Lower leg skin (tissue), 4 donors: ENCODE measurements around the gene SMIM33. TPM values are rescaled to one million over a fixed set of nuclear protein-coding genes. Genes with fewer than 3 reads are reported as not detected.

Source experiments
- DNase-seq, 2 donors: peaks; one replicate each; pipeline ENCODE4 v3.0.0-alpha.2; 2019; ENCODE audit warnings: low spot score in 2 of 2
- H3K4me3 ChIP-seq: fragments of 200-600 bp; sonication (generic); 2 replicates; pipeline ENCODE4 v1.5.1; 2017; ENCODE audit warnings: mild to moderate bottlenecking, low read depth; ENCODE audit not compliant: poor library complexity, severe bottlenecking
- CTCF ChIP-seq, 3 donors: fragments of 450-650 bp; IDR thresholded peaks; one replicate each; pipeline ENCODE4 v1.5.1; 2016; ENCODE audit warnings: antibody characterized with exemption in 3 of 3, mild to moderate bottlenecking in 3 of 3, moderate library complexity in 2 of 3
- POLR2A ChIP-seq, 2 donors: fragments of 450-650 bp; IDR thresholded peaks; one replicate each; pipeline ENCODE4 v1.6.1; 2016 to 2017; ENCODE audit warnings: antibody characterized with exemption in 2 of 2, mild to moderate bottlenecking in 1 of 2, moderate library complexity in 1 of 2
- WGBS, 2 donors: methylation state at CpG; one replicate each; pipeline ENCODE4 v1.1.5; 2018; 5-methylcytosine and 5-hydroxymethylcytosine counted together
- intact Hi-C: fragments of 100-400 bp; cut with DNase I; formaldehyde crosslinking; loops from one replicate; pipeline ENCODE4 v1.15.0; 2023; ENCODE audit warnings: low total_unique reads
- total RNA-seq, 4 donors: library from RNA; depleted of rRNA; stranded (reverse); fragments of >200 nt; gene quantifications; one replicate each; pipeline ENCODE4 v1.1.0, GENCODE V29; 2016

The SMIM33 gene
- total RNA-seq = not detected

GRCh38 chr5:139470821-139471300 lies at the start of gene SMIM33:
Gene SMIM33 (plus strand): TSS chr5:139471004. CDS start chr5:139471122, 118 bp downstream.
- no peak within 1 kb of the TSS for H3K4me3 ChIP-seq
- TF ChIP-seq CTCF (IDR thresholded peaks at IDR 0.05) (no peak), POLR2A (IDR thresholded peaks at IDR 0.05) (no peak)
- WGBS, 2 donors = 49 to 64% methylated on average over 9 of the region's 9 CpGs
- no peak for DNase-seq
- intact Hi-C loops = no loop called here

- intact Hi-C loops = loop anchor here (2.0 kb wide), 1 partner anchor 90 kb away; no protein-coding TSS in a partner anchor
- TF ChIP-seq POLR2A (IDR thresholded peaks at IDR 0.05) (no peak), CTCF (IDR thresholded peaks at IDR 0.05) (peak in 1 of 3 donors; percentile 62)
- no peak overlapping the region for H3K4me3 ChIP-seq
- peak; percentile 34 to 68 for DNase-seq
- 43 to 46% methylated on average over 5 of the region's 5 CpGs for WGBS, 2 donors
Measured at GRCh38 chr5:139422307-139422893, 48.4 kb upstream of the SMIM33 start.

- no peak overlapping the region for H3K4me3 ChIP-seq
- TF ChIP-seq POLR2A (IDR thresholded peaks at IDR 0.05) (no peak), CTCF (IDR thresholded peaks at IDR 0.05) (no peak)
- DNase-seq = peak in 1 of 2 donors; percentile 2
- intact Hi-C loops = no loop called here
- WGBS, 2 donors = 84 to 90% methylated on average over 5 of the region's 5 CpGs
Measured at GRCh38 chr5:139425497-139425896, 45.3 kb upstream of the SMIM33 start.

- 82 to 87% methylated on average over 8 of the region's 8 CpGs for WGBS, 2 donors
- intact Hi-C loops = no loop called here
- no peak overlapping the region for H3K4me3 ChIP-seq
- TF ChIP-seq POLR2A (IDR thresholded peaks at IDR 0.05) (no peak), CTCF (IDR thresholded peaks at IDR 0.05) (no peak)
- peak in 1 of 2 donors; percentile 61 for DNase-seq
Measured at GRCh38 chr5:139426203-139426885, 44.5 kb upstream of the SMIM33 start.

- DNase-seq = no peak
- H3K4me3 ChIP-seq = no peak overlapping the region
- 84 to 87% methylated on average over 2 of the region's 2 CpGs for WGBS, 2 donors
- TF ChIP-seq CTCF (IDR thresholded peaks at IDR 0.05) (no peak), POLR2A (IDR thresholded peaks at IDR 0.05) (no peak)
- intact Hi-C loops = no loop called here
Measured at GRCh38 chr5:139430015-139430414, 40.8 kb upstream of the SMIM33 start.
